ENCODE data around the gene EZR. TPM values are rescaled to one million over a fixed set of nuclear protein-coding genes. Genes with fewer than 3 reads are reported as not detected.

EZR gene
- total RNA-seq, 2 donors from 2014 or later, result 118 to 222 TPM

- Histone ChIP-seq H3K9me3 (no peaks in the 10 kb centered on the region), H3K4me1 (replicated peaks) (no peaks in the 10 kb centered on the region), H3K36me3 (peaks cover 1 to 2% of the 10 kb centered on the region in 2 donors), H3K27ac (no peak overlapping the region), H3K27me3 (replicated peaks; ENCODE audit: insufficient read depth) (no peaks in the 10 kb centered on the region), H3K4me3 (no peak overlapping the region)
- 95% methylated on average over 10 of the region's 10 CpGs for WGBS
- intact Hi-C loops (cut with DNase I), result loop anchor here (5.0 kb wide), 2 partner anchors 46 to 54 kb away; no protein-coding TSS in a partner anchor
- no peak for DNase-seq (ENCODE audit: low spot score)
- no peak for TF ChIP-seq POLR2AphosphoS5 (IDR thresholded peaks at IDR 0.05)
- TF ChIP-seq CTCF (IDR thresholded peaks at IDR 0.05), result no peak
- no peak for TF ChIP-seq POLR2A (IDR thresholded peaks at IDR 0.05)
Measured at GRCh38 chr6:158761746-158762145, 57.4 kb downstream of the EZR start.

- H3K36me3 ChIP-seq, result no peaks in the 10 kb centered on the region
- no peak overlapping the region for H3K4me3 ChIP-seq
- H3K9me3 ChIP-seq, result no peaks in the 10 kb centered on the region
- no peak for DNase-seq (ENCODE audit: low spot score)
- H3K27me3 ChIP-seq (replicated peaks; ENCODE audit: insufficient read depth), result no peaks in the 10 kb centered on the region
- H3K4me1 ChIP-seq (replicated peaks), result no peaks in the 10 kb centered on the region
- 84% methylated on average over 17 of the region's 17 CpGs for WGBS
- intact Hi-C loops (cut with DNase I), result loop anchor here (5.0 kb wide), 2 partner anchors 47 to 53 kb away; no protein-coding TSS in a partner anchor
- TF ChIP-seq POLR2AphosphoS5 (IDR thresholded peaks at IDR 0.05), result no peak
- TF ChIP-seq CTCF (IDR thresholded peaks at IDR 0.05), result no peak
- TF ChIP-seq POLR2A (IDR thresholded peaks at IDR 0.05), result no peak
- H3K27ac ChIP-seq, result no peak overlapping the region
Measured at GRCh38 chr6:158760618-158761250, 58.4 kb downstream of the EZR start.

- H3K36me3 ChIP-seq, result no peaks in the 10 kb centered on the region
- 89% methylated on average over 7 of the region's 7 CpGs for WGBS
- H3K4me1 ChIP-seq (replicated peaks), result no peaks in the 10 kb centered on the region
- H3K9me3 ChIP-seq, result no peaks in the 10 kb centered on the region
- no peak for TF ChIP-seq CTCF (IDR thresholded peaks at IDR 0.05)
- no peak for TF ChIP-seq POLR2AphosphoS5 (IDR thresholded peaks at IDR 0.05)
- no peak for TF ChIP-seq POLR2A (IDR thresholded peaks at IDR 0.05)
- no peak for DNase-seq (ENCODE audit: low spot score)
- no peak overlapping the region for H3K27ac ChIP-seq
- H3K4me3 ChIP-seq, result no peak overlapping the region
- H3K27me3 ChIP-seq (replicated peaks; ENCODE audit: insufficient read depth), result no peaks in the 10 kb centered on the region
- intact Hi-C loops (cut with DNase I), result loop anchor here (5.0 kb wide), 2 partner anchors 47 to 53 kb away; no protein-coding TSS in a partner anchor
Measured at GRCh38 chr6:158759966-158760617, 59.1 kb downstream of the EZR start.

- no peaks in the 10 kb centered on the region for H3K9me3 ChIP-seq
- WGBS, result 82% methylated on average over 18 of the region's 18 CpGs
- DNase-seq (ENCODE audit: low spot score), result no peak
- no peak overlapping the region for H3K27ac ChIP-seq
- no peaks in the 10 kb centered on the region for H3K36me3 ChIP-seq
- TF ChIP-seq POLR2AphosphoS5 (IDR thresholded peaks at IDR 0.05) (no peak), POLR2A (IDR thresholded peaks at IDR 0.05) (no peak), CTCF (IDR thresholded peaks at IDR 0.05) (no peak)
- no peaks in the 10 kb centered on the region for H3K4me1 ChIP-seq (replicated peaks)
- H3K4me3 ChIP-seq, result no peak overlapping the region
- intact Hi-C loops (cut with DNase I), result no loop called here
- no peaks in the 10 kb centered on the region for H3K27me3 ChIP-seq (replicated peaks; ENCODE audit: insufficient read depth)
Measured at GRCh38 chr6:158758941-158759479, 60.2 kb downstream of the EZR start.
